IPS DF 6.9 (cell line): ENCODE measurements around the gene UBE2O.

Experiments
- DNase-seq: peaks from one replicate; pipeline ENCODE4 v3.0.0-alpha.2; 2013; ENCODE audit warnings: low read depth, low spot score
- H3K27ac ChIP-seq: one replicate; pipeline ENCODE4 v1.5.1; 2013; ENCODE audit warnings: low read length, control low read depth
- H3K27me3 ChIP-seq: 2 replicates; pipeline ENCODE4 v1.6.1; 2013; ENCODE audit warnings: mild to moderate bottlenecking, low read length; ENCODE audit not compliant: control insufficient read depth, insufficient read depth
- H3K36me3 ChIP-seq: 2 replicates; pipeline ENCODE4 v1.6.1; 2013; ENCODE audit warnings: low read length; ENCODE audit not compliant: control insufficient read depth, insufficient read depth
- H3K4me1 ChIP-seq: 2 replicates; pipeline ENCODE4 v1.6.1; 2013; ENCODE audit warnings: low read length; ENCODE audit not compliant: control insufficient read depth, insufficient read depth
- H3K4me3 ChIP-seq: 2 replicates; pipeline ENCODE4 v1.5.1; 2013; ENCODE audit warnings: mild to moderate bottlenecking, low read length
- H3K9me3 ChIP-seq: 2 replicates; pipeline ENCODE4 v1.6.1; 2013; ENCODE audit warnings: low read length, inconsistent platforms; ENCODE audit not compliant: control insufficient read depth, insufficient read depth
- WGBS: extraction: QIAGEN DNeasy Blood & Tissue Kit; methylation state at CpG from one replicate; pipeline ENCODE4 v1.1.7; 2013; ENCODE audit warnings: mixed read lengths, missing lambda C conversion rate; ENCODE audit not compliant: insufficient read length, insufficient coverage; 5-methylcytosine and 5-hydroxymethylcytosine counted together

The UBE2O gene

DNA sequence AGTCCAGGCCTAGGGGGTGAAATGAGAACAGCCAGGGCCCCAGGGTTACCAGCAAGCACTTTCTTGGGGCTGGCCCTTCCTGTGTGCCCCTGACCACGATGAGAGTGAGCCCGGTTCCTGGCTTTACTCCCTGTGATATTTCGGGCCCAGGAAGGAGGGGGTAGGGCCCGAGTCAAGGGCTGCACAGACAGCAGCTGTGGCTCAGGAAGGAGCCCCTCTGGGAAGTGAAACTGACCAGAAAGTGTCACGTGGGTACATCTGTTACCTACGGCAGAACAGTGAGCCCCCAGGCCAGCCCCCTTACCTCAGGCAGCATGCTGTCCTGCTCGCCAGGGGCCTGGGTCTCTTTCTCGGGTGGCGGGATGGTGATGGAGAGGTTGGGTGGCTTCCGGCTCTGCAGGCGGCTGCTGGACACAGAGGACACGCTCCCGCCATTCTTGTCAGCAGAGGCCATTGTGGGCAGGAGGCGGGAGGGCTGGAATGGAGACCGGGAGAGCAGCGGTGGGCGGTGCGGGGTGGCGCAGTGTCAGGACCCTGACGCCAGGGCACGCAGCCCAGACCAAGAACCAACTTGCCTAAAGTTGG is 28.2 kb upstream of the UBE2O start:
- H3K27me3 ChIP-seq: no peaks in the 10 kb centered on the region
- no peak for DNase-seq
- no peaks in the 10 kb centered on the region; the same call in 1 of the 2 replicates for H3K4me1 ChIP-seq
- no peak overlapping the region for H3K27ac ChIP-seq
- H3K36me3 ChIP-seq: peaks cover 7% of the 10 kb centered on the region; the same call in 1 of the 2 replicates
- no peak overlapping the region; the same call in 1 of the 2 replicates for H3K4me3 ChIP-seq
- WGBS: no CpG with 5 or more reads among the region's 21 CpGs
- H3K9me3 ChIP-seq: no peaks in the 10 kb centered on the region

GRCh38 chr17:76480632-76481031 is 27.7 kb upstream of the UBE2O start:
- Histone ChIP-seq H3K4me3 (no peak overlapping the region), H3K4me1 (no peaks in the 10 kb centered on the region; the same call in 1 of the 2 replicates), H3K27me3 (no peaks in the 10 kb centered on the region), H3K27ac (no peak overlapping the region), H3K9me3 (no peaks in the 10 kb centered on the region), H3K36me3 (peaks cover 7% of the 10 kb centered on the region; the same call in 1 of the 2 replicates)
- DNase-seq: no peak
- WGBS: no CpG with 5 or more reads among the region's 15 CpGs

- no peaks in the 10 kb centered on the region for H3K27me3 ChIP-seq
- DNase-seq: no peak
- peaks cover 7% of the 10 kb centered on the region; the same call in 1 of the 2 replicates for H3K36me3 ChIP-seq
- H3K4me1 ChIP-seq: no peaks in the 10 kb centered on the region; the same call in 1 of the 2 replicates
- H3K4me3 ChIP-seq: no peak overlapping the region
- no peaks in the 10 kb centered on the region for H3K9me3 ChIP-seq
- H3K27ac ChIP-seq: no peak overlapping the region
- WGBS: no CpG with 5 or more reads among the region's 14 CpGs
Observed at GRCh38 chr17:76479515-76480060, 26.6 kb upstream of the UBE2O start.

DNA sequence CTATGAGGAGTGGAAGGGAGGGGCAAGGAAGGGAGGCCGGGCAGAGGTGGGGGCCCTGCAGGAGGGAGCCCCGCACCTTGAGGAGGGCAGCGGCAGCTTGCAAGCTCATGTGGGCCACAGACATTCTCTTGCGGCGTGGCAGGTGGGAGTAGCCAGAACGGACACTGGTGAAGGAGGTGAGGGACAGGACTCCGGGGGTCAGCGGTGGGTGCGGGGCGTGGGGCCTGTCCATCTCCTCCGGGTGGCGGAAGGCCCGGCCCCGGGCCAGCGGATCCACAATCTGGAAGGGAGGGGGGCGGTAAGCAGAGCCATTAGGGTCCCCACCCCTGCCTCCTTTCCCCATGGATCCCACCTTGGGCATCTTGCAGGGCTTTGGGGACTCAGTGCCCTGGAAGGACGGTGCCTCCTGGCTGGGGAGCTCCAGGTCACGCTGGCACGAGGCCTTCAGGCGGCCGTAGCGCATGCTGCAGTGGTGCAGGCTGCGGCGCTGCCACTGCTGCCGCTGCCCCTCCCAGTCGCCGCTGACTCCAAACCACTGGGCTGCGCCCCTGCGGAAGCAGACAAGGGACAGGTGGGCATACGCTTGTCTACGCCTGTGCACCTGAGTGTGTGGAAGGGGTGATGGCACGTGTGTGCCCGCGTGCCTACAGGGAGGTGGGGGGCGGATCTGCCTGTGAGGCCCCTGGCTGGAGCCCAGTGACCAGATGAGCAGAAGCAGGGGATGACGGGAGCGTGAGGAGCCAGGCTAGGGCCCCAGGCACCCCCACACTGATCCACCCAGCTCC is 26.0 kb upstream of the UBE2O start:
- no CpG with 5 or more reads among the region's 37 CpGs for WGBS
- Histone ChIP-seq H3K27ac (no peak overlapping the region), H3K4me3 (no peak overlapping the region)

GRCh38 chr17:76478097-76478496 is 25.1 kb upstream of the UBE2O start:
- H3K27me3 ChIP-seq: no peaks in the 10 kb centered on the region
- no peak overlapping the region for H3K4me3 ChIP-seq
- no peak for DNase-seq
- no peaks in the 10 kb centered on the region for H3K9me3 ChIP-seq
- H3K27ac ChIP-seq: no peak overlapping the region
- H3K36me3 ChIP-seq: peaks cover 10% of the 10 kb centered on the region; the same call in 1 of the 2 replicates
- H3K4me1 ChIP-seq: no peaks in the 10 kb centered on the region; the same call in 1 of the 2 replicates
- no CpG with 5 or more reads among the region's 10 CpGs for WGBS

More for the DNA sequence above, 26.0 kb upstream of the UBE2O start:
- H3K36me3 ChIP-seq: peaks cover 10% of the 10 kb centered on the region; the same call in 1 of the 2 replicates
- no peaks in the 10 kb centered on the region for H3K9me3 ChIP-seq
- no peak for DNase-seq
- H3K27me3 ChIP-seq: no peaks in the 10 kb centered on the region
- no peaks in the 10 kb centered on the region; the same call in 1 of the 2 replicates for H3K4me1 ChIP-seq

- H3K9me3 ChIP-seq: no peaks in the 10 kb centered on the region
- H3K27me3 ChIP-seq: no peaks in the 10 kb centered on the region
- H3K36me3 ChIP-seq: peaks cover 10% of the 10 kb centered on the region; the same call in 1 of the 2 replicates
- DNase-seq: no peak
- H3K4me1 ChIP-seq: no peaks in the 10 kb centered on the region; the same call in 1 of the 2 replicates
- WGBS: no CpG with 5 or more reads among the region's 15 CpGs
- H3K27ac ChIP-seq: no peak overlapping the region
- H3K4me3 ChIP-seq: no peak overlapping the region
Observed at GRCh38 chr17:76477576-76477975, 24.6 kb upstream of the UBE2O start.

DNA sequence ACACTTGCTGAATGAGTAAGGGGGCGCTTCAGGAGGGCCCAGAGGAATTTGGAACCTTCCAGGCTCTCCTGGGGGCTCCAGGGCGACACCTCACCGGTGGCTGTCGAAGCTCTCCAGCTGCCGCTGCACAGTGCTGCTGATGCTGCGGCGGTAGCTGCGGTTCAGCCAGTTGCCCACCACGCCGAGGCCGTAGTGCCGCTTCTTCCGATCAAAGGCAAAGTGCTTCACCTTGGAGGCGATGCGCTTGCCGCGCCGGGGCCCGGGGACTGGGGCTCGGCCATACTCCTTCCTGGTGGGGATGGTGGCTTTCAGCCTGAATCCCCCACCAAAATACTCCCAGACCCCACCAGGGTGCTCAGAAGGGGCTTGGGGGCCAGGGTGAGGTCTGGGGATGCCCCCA is 23.8 kb upstream of the UBE2O start:
- Histone ChIP-seq H3K36me3 (peaks cover 10% of the 10 kb centered on the region; the same call in 1 of the 2 replicates), H3K27ac (no peak overlapping the region), H3K9me3 (no peaks in the 10 kb centered on the region), H3K4me3 (no peak overlapping the region), H3K4me1 (no peaks in the 10 kb centered on the region; the same call in 1 of the 2 replicates), H3K27me3 (no peaks in the 10 kb centered on the region)
- DNase-seq: no peak
- no CpG with 5 or more reads among the region's 20 CpGs for WGBS

- no CpG with 5 or more reads among the region's 6 CpGs for WGBS
- Histone ChIP-seq H3K36me3 (peaks cover 10% of the 10 kb centered on the region; the same call in 1 of the 2 replicates), H3K4me3 (no peak overlapping the region), H3K27ac (no peak overlapping the region), H3K9me3 (no peaks in the 10 kb centered on the region), H3K27me3 (no peaks in the 10 kb centered on the region), H3K4me1 (no peaks in the 10 kb centered on the region; the same call in 1 of the 2 replicates)
- DNase-seq: no peak
Observed at GRCh38 chr17:76475302-76475701, 22.4 kb upstream of the UBE2O start.

DNA sequence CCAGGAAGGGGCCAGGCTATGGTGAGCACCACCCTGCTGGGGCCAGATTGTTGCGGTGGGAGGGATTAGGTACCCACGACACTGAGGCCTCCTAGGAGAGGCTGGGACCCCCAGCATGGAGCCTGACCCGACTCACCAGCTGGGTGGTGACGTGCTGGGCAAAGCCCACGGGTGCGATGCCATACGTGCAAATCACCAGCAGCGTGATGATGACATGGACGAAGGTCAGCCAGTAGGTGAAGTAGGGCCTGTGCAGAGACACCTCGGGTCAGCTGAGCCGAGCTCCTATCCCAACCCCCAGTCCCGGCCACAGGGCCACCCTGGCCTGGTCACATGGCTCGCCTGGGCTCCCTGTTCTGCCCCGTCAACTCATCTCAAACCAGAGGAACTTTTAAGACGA is 21.9 kb upstream of the UBE2O start:
- Histone ChIP-seq H3K4me3 (no peak overlapping the region), H3K36me3 (peaks cover 10% of the 10 kb centered on the region; the same call in 1 of the 2 replicates), H3K4me1 (no peaks in the 10 kb centered on the region; the same call in 1 of the 2 replicates), H3K27me3 (no peaks in the 10 kb centered on the region), H3K9me3 (no peaks in the 10 kb centered on the region), H3K27ac (no peak overlapping the region)
- no CpG with 5 or more reads among the region's 15 CpGs for WGBS
- no peak for DNase-seq

GRCh38 chr17:76474238-76474637 is 21.3 kb upstream of the UBE2O start:
- Histone ChIP-seq H3K27me3 (no peaks in the 10 kb centered on the region), H3K4me1 (no peaks in the 10 kb centered on the region; the same call in 1 of the 2 replicates), H3K36me3 (peaks cover 10% of the 10 kb centered on the region; the same call in 1 of the 2 replicates), H3K9me3 (no peaks in the 10 kb centered on the region), H3K27ac (no peak overlapping the region), H3K4me3 (no peak overlapping the region)
- WGBS: no CpG with 5 or more reads among the region's 14 CpGs
- no peak for DNase-seq
